HUES6 (cell line): ENCODE measurements around the gene MEAF6.
A peak's percentile ranks its signal among the peaks of the same experiment; 100 is the strongest.
"Not testable (repeated sequence)": the region's sequence is repeated elsewhere in the genome, so short reads cannot be mapped to it uniquely, and the experiment has no call there.

Experiments
- H3K27ac ChIP-seq: 2 replicates; pipeline ENCODE4 v1.7.0; 2013; ENCODE audit warnings: low read depth, mild to moderate bottlenecking, low read length, inconsistent platforms
- H3K27me3 ChIP-seq: 2 replicates; pipeline ENCODE4 v1.6.1; 2013; ENCODE audit warnings: low read length; ENCODE audit not compliant: control insufficient read depth, insufficient read depth
- H3K36me3 ChIP-seq: 2 replicates; pipeline ENCODE4 v1.6.1; 2013; ENCODE audit warnings: low read length; ENCODE audit not compliant: control insufficient read depth, insufficient read depth
- H3K4me1 ChIP-seq: 2 replicates; pipeline ENCODE4 v1.6.1; 2013; ENCODE audit warnings: low read length; ENCODE audit not compliant: control insufficient read depth, insufficient read depth
- H3K4me3 ChIP-seq: 2 replicates; pipeline ENCODE4 v1.5.1; 2013; ENCODE audit warnings: low read depth, low read length
- H3K9ac ChIP-seq: one replicate; pipeline ENCODE4 v1.6.1; 2013; ENCODE audit warnings: mild to moderate bottlenecking, low read length
- H3K9me3 ChIP-seq: 2 replicates; pipeline ENCODE4 v1.6.1; 2013; ENCODE audit warnings: low read depth, low read length; ENCODE audit not compliant: control insufficient read depth, insufficient read depth

MEAF6 gene

DNA sequence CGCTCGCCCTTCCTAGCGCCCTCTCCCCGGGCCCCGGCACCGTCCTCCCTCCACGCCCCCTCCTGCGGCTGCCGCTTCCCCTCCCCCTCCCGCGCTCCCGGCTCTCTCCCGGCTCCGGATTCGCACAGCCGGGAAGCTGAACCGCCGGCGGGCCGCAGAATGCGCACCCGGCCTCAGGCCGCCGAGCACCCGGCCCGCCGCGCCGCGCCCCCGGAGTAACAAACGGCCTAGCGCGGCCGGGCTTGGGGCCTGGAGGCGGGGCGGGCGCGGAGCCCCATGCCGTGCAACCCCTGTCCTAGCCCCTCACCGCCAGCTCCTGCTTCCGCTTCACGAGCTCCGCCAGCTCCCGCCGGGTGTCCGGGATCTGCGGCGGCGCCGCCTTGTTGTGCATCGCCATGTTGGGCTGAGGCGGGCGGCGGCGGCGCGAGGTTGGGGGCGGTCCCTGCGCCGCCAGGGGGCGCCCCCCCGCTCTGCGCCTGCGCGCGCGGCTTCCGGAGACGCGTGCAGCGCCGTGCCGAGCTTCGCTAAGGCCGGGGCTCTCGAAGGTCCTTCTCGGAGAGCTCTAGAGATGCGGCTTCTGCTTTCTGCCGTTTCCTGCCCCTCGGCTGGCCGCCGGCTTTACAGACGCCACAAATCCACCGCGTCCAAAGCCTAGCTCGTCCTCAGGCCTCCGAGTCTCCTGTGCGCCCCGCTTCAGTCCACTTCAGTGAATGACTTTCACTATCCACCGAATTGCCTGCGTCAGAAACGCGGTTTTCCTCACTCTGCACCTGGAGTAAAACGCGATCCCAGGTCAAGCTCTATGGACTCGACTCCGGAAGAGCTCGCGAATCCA is at the start of gene MEAF6:
Gene MEAF6 (minus strand): TSS at position 417 of the 835 bp plus-strand sequence. CDS start 20 bp downstream, at position 397.
- Histone ChIP-seq H3K4me1 (peaks cover 14% of the 10 kb centered on the region), H3K36me3 (peaks cover 22% of the 10 kb centered on the region), H3K9me3 (no peaks in the 10 kb centered on the region), H3K27me3 (peaks cover 3% of the 10 kb centered on the region; the same call in 1 of the 2 replicates), H3K9ac (peak within 1 kb of the TSS; percentile 87), H3K27ac (peak within 1 kb of the TSS; percentile 71; the same call in 1 of the 2 replicates), H3K4me3 (peak within 1 kb of the TSS; percentile 75)

DNA sequence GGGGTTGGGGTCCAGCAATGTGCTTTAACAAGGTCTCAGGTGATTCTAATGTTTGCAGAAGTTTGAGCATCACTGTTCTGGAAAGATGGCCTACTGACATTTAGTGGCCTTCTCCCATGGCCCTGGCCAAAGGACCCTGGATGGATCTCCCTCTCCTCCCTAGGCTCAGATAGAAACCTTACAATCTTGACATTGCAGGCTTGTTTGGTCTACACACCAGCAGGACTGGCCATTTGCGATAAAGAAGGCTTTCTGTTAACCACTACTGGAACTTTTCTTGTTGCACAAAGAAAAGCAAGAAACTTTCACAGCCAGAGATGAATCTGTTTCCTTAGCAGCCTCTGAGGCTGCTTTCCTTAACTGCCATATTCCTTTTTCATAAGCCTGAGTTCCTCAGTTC is 48.4 kb upstream of the MEAF6 start:
- Histone ChIP-seq H3K27ac (no peak overlapping the region), H3K4me3 (no peak overlapping the region), H3K27me3 (no peaks in the 10 kb centered on the region), H3K4me1 (no peaks in the 10 kb centered on the region; the same call in 1 of the 2 replicates), H3K9ac (no peak overlapping the region), H3K9me3 (no peaks in the 10 kb centered on the region), H3K36me3 (peaks cover 48% of the 10 kb centered on the region)

DNA sequence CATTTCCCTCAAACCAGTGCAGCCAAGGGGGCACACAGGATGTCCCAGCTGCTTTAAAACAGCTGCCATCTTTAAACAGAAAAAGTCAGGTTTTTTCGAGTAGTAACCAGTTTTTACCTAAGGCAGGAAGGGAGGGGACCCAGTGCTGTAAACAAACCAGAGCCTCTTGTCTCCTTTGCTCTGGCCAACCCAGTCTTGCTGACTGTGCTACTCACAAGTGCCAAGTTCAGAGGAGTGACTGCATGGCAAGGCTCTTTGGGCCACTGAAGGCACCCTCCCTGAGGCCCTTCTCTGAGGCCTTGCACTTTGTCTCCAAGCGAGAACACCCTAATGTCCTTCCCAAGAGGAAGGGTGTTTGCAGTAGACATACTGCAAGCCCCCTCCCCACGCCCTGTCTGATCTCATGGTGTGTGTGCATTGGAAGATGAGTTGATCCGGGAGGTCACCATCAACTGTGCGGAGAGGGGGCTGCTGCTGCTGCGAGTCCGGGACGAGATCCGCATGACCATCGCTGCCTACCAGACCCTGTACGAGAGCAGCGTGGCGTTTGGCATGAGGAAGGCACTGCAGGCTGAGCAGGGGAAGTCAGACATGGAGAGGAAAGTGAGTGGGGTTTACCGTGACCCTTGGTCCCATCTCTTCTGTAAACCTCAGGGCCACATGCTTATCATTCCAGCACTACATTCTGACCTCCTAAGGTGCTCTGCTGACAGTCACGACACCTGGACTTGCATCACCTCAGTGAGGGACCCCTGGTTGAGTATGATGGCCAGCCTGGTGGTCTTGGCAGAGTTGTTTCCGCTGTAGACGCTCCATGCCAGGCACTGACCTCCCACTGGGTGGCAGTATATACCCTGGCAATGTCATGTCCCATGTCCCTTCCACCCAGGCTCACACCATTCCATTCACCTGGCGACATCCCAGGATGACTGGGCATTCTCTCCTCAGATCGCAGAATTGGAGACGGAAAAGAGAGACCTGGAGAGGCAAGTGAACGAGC is 46.9 kb upstream of the MEAF6 start:
- Histone ChIP-seq H3K4me3 (no peak overlapping the region), H3K36me3 (peaks cover 32% of the 10 kb centered on the region), H3K9me3 (no peaks in the 10 kb centered on the region), H3K4me1 (peaks cover 7% of the 10 kb centered on the region), H3K9ac (no peak overlapping the region), H3K27me3 (no peaks in the 10 kb centered on the region), H3K27ac (no peak overlapping the region)

DNA sequence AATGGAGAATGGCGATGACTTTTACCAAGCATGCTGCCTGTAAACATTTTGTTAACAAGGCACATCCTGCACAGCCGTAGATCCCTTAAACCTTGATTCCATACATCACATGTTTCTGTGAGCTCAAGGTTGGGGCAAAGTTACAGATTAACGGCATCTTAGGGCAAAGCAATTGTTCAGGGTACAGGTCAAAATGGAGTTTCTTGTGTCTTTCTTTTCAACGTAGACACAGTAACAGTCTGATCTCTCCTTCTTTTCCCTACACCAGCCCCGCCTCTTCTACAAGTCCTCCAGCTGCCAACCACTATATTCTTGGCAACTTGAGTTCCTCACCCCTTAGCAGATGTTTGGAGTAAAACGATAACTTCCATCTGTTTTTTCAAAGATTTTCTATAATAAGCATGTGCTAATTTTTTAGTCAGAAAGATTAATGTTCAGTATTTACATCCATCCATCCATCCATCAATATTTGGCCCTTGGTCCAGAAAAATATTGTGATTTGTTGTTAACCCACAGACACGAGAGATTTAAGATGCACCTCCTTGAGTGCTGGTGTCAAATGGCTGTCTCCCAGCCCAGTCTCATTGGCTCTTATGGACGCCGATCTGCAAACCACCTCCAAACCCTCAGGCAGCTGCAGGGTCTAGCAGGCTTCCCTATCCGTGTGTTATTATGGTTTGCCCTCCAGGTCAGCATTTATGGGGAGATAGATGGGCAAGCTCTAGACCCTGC is 46.0 kb upstream of the MEAF6 start:
- Histone ChIP-seq H3K9me3 (no peaks in the 10 kb centered on the region), H3K27me3 (no peaks in the 10 kb centered on the region), H3K9ac (no peak overlapping the region), H3K4me3 (no peak overlapping the region), H3K27ac (no peak overlapping the region), H3K4me1 (peaks cover 8% of the 10 kb centered on the region), H3K36me3 (peaks cover 23% of the 10 kb centered on the region)

DNA sequence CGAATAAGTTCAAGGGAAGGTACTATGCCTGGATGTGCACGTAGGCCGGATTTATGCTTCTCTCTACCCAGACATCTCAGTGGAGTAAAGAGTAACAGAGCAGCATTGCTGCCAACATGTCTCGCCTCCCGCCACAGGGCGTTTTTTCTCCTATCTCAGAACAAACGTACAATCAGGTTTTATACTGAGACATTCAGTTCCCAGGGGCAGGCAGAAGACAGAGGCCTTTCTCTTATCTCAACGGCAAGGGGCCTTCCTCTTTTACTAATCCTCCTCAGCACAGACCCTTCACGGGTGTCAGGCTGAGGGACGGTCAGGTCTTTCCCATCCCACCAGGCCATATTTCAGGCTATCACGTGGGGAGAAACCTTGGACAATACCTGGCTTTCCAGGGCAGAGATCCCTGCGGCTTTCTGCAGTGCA is 45.4 kb upstream of the MEAF6 start:
- not testable (repeated sequence) for H3K9me3 ChIP-seq, H3K4me3 ChIP-seq, H3K27me3 ChIP-seq, H3K4me1 ChIP-seq, H3K9ac ChIP-seq, H3K27ac ChIP-seq
- peaks cover 18% of the 10 kb centered on the region for H3K36me3 ChIP-seq

DNA sequence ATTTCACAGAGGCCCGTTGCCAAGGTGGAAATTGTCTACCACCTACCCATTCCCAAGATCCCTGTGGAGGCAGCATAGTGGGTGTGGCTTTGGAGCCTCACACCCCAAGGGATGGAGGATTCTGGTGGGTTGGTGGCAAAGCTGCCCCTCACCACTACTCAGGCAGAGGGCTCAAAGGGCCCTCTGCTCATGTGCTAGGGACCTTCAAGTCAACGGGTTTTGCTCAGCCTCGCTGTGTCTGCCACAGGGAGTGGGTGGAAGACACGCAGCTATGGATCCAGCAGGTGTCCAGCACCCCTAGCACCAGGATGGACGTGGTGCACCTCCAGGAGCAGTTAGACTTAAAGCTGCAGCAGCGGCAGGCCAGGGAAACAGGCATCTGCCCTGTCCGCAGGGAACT is 44.5 kb upstream of the MEAF6 start:
- no peak overlapping the region for H3K4me3 ChIP-seq
- no peaks in the 10 kb centered on the region for H3K27me3 ChIP-seq
- H3K36me3 ChIP-seq, result peaks cover 12% of the 10 kb centered on the region
- peaks cover 4% of the 10 kb centered on the region; the same call in 1 of the 2 replicates for H3K9me3 ChIP-seq
- peaks cover 8% of the 10 kb centered on the region for H3K4me1 ChIP-seq
- H3K9ac ChIP-seq, result no peak overlapping the region
- H3K27ac ChIP-seq, result no peak overlapping the region

DNA sequence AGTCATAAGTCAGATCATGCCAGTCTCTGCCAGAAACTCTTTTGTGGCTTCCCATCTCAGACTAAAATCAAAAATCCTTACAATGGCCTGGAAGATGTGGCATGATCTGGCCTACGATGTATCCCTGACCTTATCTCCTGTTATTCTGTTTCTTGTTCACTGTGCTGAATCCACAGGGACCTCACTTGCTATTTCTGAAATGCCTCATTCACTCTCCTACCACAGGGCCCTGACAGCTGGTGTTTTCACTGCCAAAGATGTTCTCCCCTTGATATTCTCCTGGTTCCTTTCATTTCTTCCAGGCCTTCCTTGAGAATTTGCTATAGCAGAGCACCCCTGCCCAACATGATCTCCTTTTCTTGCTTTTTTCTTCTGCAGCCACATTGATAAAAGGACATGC is 43.8 kb upstream of the MEAF6 start:
- Histone ChIP-seq H3K36me3 (peaks cover 15% of the 10 kb centered on the region), H3K27ac (no peak overlapping the region), H3K4me3 (no peak overlapping the region), H3K27me3 (no peaks in the 10 kb centered on the region), H3K9ac (no peak overlapping the region), H3K4me1 (peaks cover 8% of the 10 kb centered on the region), H3K9me3 (peaks cover 4% of the 10 kb centered on the region; the same call in 1 of the 2 replicates)

DNA sequence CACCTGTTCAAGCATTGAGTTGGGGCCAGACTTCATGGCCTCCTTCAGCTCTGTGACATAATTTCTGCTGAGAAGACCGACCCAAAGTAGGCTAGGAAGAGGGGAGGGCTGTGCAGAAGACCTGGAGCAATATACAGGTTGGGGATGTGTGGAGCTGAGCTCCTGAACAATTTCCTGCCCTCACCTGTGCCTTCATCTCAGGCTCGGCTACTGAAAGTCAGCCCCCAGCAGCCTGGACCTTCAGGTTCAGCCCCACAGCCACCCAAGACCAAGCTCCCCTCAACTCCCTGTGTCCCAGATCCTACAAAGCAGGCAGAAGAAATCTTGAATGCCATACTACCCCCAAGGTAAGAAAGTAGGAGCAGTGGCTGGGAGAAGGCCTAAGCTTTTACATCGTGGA is 42.8 kb upstream of the MEAF6 start:
- peaks cover 13% of the 10 kb centered on the region for H3K36me3 ChIP-seq
- H3K9me3 ChIP-seq, result peaks cover 4% of the 10 kb centered on the region; the same call in 1 of the 2 replicates
- no peak overlapping the region for H3K9ac ChIP-seq
- no peaks in the 10 kb centered on the region for H3K27me3 ChIP-seq
- H3K27ac ChIP-seq, result no peak overlapping the region
- peaks cover 15% of the 10 kb centered on the region for H3K4me1 ChIP-seq
- H3K4me3 ChIP-seq, result peak overlapping the region; percentile 45; the same call in 1 of the 2 replicates

DNA sequence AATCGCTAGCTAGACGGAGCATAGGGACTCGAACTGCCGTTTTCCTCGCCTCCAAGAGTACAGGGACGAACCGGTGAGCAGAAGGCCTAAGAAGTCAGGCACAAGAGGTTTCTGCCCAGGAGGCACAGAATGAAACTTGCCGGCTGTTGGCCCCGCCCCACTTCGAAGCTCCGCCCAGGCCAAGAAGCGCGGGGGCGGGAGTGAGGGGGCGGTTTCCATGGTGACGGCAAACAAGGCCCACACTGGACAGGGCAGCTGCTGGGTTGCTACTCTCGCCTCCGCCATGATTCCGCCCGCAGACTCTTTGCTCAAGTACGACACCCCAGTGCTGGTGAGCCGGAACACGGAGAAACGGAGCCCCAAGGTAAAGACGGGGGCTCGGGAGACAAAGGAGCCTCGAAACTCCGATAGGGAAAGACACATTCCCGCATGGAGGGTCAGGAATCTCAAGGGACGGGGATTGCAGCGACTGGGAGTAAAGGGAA is 42.2 kb upstream of the MEAF6 start, which contains the start of gene DNALI1:
Gene DNALI1 (plus strand): TSS at position 229 of the 485 bp plus-strand sequence. CDS start 55 bp downstream, at position 284.
- Histone ChIP-seq H3K9me3 (peaks cover 4% of the 10 kb centered on the region; the same call in 1 of the 2 replicates), H3K4me1 (peaks cover 15% of the 10 kb centered on the region), H3K4me3 (peak within 1 kb of the TSS; percentile 45), H3K9ac (no peak within 1 kb of the TSS), H3K27me3 (no peaks in the 10 kb centered on the region), H3K36me3 (peaks cover 18% of the 10 kb centered on the region), H3K27ac (no peak within 1 kb of the TSS)
